ENCODE measurements around the gene RIMS4. TPM values are rescaled to one million over a fixed set of nuclear protein-coding genes. Genes with fewer than 3 reads are reported as not detected.

RIMS4 gene
- total and polyA plus RNA-seq, 9 donors: 0.95 to 17.2 (median 3.4) TPM

DNA sequence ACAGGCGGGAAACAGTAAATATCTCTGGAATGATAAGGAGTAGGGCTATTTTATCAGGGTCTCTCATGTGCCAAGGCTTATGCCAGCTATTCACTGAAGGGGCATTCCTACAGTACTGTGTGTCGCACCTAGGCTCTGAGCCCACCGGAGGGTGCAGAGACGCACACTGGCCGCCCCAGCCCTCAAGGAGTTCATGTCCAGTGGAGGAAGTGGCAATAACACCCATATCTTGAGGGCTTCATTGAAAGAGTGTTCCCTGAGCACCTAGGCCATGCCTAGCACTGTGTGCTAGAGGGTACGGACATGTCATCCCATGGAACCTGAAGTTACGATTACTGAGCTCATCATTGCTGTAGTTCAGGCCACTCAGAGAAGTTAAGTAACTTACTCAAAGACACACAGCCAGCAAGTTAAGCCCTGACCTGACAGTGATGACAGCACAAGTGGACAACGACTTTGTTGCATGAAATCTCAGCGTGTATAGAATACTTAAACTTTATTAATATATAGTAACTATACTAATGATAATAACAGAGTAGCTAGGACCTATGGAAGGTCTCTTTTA lies 86.5 kb downstream of the RIMS4 start:
- no peaks in the 10 kb centered on the region for H3K27me3 ChIP-seq
- no peak for TF ChIP-seq POLR2A (IDR thresholded peaks at IDR 0.05)
- TF ChIP-seq, protein P1, sequence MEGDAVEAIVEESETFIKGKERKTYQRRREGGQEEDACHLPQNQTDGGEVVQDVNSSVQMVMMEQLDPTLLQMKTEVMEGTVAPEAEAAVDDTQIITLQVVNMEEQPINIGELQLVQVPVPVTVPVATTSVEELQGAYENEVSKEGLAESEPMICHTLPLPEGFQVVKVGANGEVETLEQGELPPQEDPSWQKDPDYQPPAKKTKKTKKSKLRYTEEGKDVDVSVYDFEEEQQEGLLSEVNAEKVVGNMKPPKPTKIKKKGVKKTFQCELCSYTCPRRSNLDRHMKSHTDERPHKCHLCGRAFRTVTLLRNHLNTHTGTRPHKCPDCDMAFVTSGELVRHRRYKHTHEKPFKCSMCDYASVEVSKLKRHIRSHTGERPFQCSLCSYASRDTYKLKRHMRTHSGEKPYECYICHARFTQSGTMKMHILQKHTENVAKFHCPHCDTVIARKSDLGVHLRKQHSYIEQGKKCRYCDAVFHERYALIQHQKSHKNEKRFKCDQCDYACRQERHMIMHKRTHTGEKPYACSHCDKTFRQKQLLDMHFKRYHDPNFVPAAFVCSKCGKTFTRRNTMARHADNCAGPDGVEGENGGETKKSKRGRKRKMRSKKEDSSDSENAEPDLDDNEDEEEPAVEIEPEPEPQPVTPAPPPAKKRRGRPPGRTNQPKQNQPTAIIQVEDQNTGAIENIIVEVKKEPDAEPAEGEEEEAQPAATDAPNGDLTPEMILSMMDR (IDR thresholded peaks at IDR 0.05): no peak
- TF ChIP-seq EP300 (IDR thresholded peaks at IDR 0.05): no peak
- 89 to 95% (median 94%) methylated on average over 9 of the region's 9 CpGs for WGBS, 3 donors
- no peaks in the 10 kb centered on the region for H3K36me3 ChIP-seq
- peaks cover 9% of the 10 kb centered on the region for H3K4me1 ChIP-seq (ENCODE audit: insufficient read depth)
- H3K27ac ChIP-seq: peak overlapping the region in 1 of 2 donors; percentile 0
- intact Hi-C loops (cut with DNase I): no loop called here
- DNase-seq: peak in 2 of 5 donors; percentile 16 to 31
- H3K9me3 ChIP-seq: no peaks in the 10 kb centered on the region
- H3K4me3 ChIP-seq: no peak overlapping the region

DNA sequence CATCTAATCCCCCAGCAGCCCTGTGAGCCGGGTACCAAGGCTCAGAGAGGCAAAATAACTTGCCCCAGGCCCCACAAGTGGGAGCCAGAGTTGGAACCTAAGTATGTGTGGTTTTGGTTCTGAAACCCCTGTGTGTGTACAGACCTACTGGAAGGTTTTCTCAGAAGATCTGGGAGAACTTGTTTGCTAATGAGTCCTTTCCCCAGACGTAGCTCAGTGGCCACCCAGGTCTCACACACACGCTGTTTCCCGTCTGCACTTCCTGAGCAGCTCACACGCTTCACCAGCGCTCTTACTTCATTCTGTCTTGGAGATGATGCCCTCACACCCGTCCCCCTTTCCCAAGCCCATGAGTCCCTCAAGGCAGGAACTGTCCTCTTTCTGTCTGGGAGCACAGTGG lies 87.0 kb downstream of the RIMS4 start:
- no peaks in the 10 kb centered on the region for H3K9me3 ChIP-seq
- H3K4me1 ChIP-seq (ENCODE audit: insufficient read depth): peaks cover 12% of the 10 kb centered on the region
- peak overlapping the region in 1 of 2 donors; percentile 55 for H3K27ac ChIP-seq
- intact Hi-C loops (cut with DNase I): no loop called here
- no peaks in the 10 kb centered on the region for H3K27me3 ChIP-seq
- WGBS, 3 donors: 87 to 89% (median 88%) methylated on average over 7 of the region's 7 CpGs
- H3K36me3 ChIP-seq: no peaks in the 10 kb centered on the region
- DNase-seq: peak in 3 of 5 donors; percentile 13 to 31 (median 21)
- TF ChIP-seq, protein P1 (IDR thresholded peaks at IDR 0.05): no peak
- TF ChIP-seq POLR2A (IDR thresholded peaks at IDR 0.05): no peak
- no peak for TF ChIP-seq EP300 (IDR thresholded peaks at IDR 0.05)
- H3K4me3 ChIP-seq: no peak overlapping the region

DNA sequence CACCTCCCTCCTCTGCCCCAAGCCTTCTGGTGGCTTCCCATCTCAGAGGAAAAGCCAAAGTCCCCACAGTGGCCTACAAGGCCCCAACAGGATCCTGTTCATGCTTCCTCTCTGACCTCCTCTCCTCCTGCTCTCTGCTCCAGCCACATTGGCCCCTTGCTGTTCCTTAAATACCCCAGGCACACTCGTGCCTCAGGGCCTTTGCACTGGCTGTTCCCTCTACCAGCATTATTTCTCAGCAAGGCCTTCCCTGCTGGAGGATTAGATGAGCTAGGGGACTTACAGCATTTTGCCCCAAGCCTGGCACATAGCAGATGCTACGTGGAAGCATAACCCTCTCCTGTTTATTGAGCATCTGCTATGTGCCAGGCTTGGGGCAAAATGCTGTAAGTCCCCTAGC lies 87.4 kb downstream of the RIMS4 start:
- no peaks in the 10 kb centered on the region for H3K9me3 ChIP-seq
- no peak overlapping the region for H3K4me3 ChIP-seq
- peak overlapping the region in 1 of 2 donors; percentile 55 for H3K27ac ChIP-seq
- DNase-seq: peak in 2 of 5 donors; percentile 18 to 30
- no peaks in the 10 kb centered on the region for H3K27me3 ChIP-seq
- H3K36me3 ChIP-seq: no peaks in the 10 kb centered on the region
- WGBS, 3 donors: 88 to 98% (median 93%) methylated on average over 2 of the region's 2 CpGs
- H3K4me1 ChIP-seq (ENCODE audit: insufficient read depth): peaks cover 14% of the 10 kb centered on the region
- intact Hi-C loops (cut with DNase I): no loop called here
- TF ChIP-seq, protein P1 (IDR thresholded peaks at IDR 0.05): no peak
- TF ChIP-seq POLR2A (IDR thresholded peaks at IDR 0.05) (no peak), EP300 (IDR thresholded peaks at IDR 0.05) (no peak)

DNA sequence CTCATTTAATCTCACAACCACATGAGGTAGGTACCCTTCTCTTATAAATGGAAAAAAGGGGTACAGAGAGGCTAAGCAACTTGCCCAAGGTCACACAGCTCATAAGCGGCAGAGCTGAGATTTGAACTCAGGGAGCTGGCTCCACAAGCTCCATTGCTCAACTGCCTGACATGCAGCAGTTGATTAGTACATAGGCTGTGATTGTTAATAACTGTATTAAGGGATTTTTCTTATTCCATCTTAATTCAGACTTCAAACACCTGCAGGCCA lies 88.6 kb downstream of the RIMS4 start:
- intact Hi-C loops (cut with DNase I): no loop called here
- peak in 1 of 5 donors; percentile 16 for DNase-seq
- Histone ChIP-seq H3K9me3 (no peaks in the 10 kb centered on the region), H3K4me3 (no peak overlapping the region), H3K27me3 (no peaks in the 10 kb centered on the region), H3K4me1 (ENCODE audit: insufficient read depth) (peaks cover 21% of the 10 kb centered on the region), H3K36me3 (no peaks in the 10 kb centered on the region), H3K27ac (peak overlapping the region; percentile 20 to 55)
- TF ChIP-seq POLR2A (IDR thresholded peaks at IDR 0.05): no peak
- TF ChIP-seq, protein P1 (IDR thresholded peaks at IDR 0.05): no peak
- TF ChIP-seq EP300 (IDR thresholded peaks at IDR 0.05): no peak
- 13 to 48% (median 29%) methylated on average over 1 of the region's 1 CpG for WGBS, 3 donors

Measured in ovary (tissue), 9 donors.